ENCODE data around the gene NBPF3. TPM values are rescaled to one million over a fixed set of nuclear protein-coding genes. Genes with fewer than 3 reads are reported as not detected.

NBPF3 gene
- total RNA-seq, 1 donor from 2014 or later, result 22.0 TPM

- Histone ChIP-seq H4K20me1 (ENCODE audit: low read depth) (no peaks in the 10 kb centered on the region), H3K79me2 (ENCODE audit: low read depth) (no peaks in the 10 kb centered on the region), H3K4me2 (no peak overlapping the region), H3K9me3 (ENCODE audit: low read depth) (no peaks in the 10 kb centered on the region), H3K27me3 (peaks cover 20% of the 10 kb centered on the region), H3K9ac (no peak overlapping the region), H3K27ac (no peak overlapping the region), H2AFZ (replicated peaks) (no peak overlapping the region), H3K4me3 (no peak overlapping the region), H3K36me3 (no peaks in the 10 kb centered on the region), H3K4me1 (peaks cover under 1% of the 10 kb centered on the region), H3F3A (ENCODE audit: low read depth) (peaks cover under 1% of the 10 kb centered on the region)
- Mint-ChIP-seq H3K9me3 (peaks cover 2% of the 10 kb centered on the region), H3K27ac (no peak overlapping the region), H3K27me3 (ENCODE audit: insufficient read depth, low read depth) (peaks cover 4% of the 10 kb centered on the region), H3K4me3 (no peak overlapping the region), H3K36me3 (no peaks in the 10 kb centered on the region), H3K4me1 (peaks cover 10% of the 10 kb centered on the region)
- no peak for DNase-seq (ENCODE audit: low spot score)
- TF ChIP-seq EZH2 (IDR thresholded peaks at IDR 0.05), result no peak
These were observed 5.5 kb upstream of the NBPF3 start for GRCh38 chr1:21434394-21434793.

DNA sequence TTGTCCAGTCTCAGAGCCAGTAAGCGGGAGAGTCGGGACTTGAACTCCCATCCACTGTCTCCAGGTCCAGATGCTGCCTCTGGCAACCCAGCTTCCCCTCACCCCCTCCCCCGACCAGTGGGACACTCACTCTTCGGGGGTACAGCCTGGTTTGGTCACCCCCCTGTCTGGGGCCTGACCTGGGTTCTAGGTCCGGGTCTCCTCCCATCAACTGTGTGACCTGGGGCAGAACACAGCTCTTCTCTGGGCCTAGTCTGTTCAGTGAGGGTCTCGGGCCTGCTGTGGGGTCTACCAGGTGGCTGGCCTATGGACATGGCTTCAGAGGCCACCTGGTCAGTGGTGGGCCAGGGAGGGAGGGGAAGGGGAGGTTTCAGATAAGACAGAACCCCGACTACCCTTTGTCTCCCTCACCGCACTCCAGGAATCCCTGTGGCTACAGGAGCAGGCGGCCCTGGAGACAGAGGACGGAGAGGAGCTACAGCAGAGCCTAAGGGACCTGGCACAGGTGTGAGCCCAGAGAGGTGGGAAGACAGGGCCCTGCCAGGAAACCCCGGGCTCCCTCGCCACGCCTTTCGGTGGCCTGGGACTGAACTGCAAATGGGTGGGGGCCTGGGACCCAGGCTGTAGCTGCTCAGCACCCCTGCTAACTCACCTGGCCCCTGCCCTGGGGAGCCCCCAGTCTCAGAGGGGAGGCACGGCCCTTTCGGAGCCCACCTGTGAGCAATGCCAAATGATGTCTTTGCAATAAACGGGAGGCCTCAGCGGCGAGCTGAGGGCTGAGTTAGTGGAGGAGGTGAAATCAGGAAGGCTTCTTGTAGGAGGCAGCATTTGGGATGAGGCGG, 4.1 kb upstream of the NBPF3 start:
- H3K36me3 ChIP-seq, result no peaks in the 10 kb centered on the region

DNA sequence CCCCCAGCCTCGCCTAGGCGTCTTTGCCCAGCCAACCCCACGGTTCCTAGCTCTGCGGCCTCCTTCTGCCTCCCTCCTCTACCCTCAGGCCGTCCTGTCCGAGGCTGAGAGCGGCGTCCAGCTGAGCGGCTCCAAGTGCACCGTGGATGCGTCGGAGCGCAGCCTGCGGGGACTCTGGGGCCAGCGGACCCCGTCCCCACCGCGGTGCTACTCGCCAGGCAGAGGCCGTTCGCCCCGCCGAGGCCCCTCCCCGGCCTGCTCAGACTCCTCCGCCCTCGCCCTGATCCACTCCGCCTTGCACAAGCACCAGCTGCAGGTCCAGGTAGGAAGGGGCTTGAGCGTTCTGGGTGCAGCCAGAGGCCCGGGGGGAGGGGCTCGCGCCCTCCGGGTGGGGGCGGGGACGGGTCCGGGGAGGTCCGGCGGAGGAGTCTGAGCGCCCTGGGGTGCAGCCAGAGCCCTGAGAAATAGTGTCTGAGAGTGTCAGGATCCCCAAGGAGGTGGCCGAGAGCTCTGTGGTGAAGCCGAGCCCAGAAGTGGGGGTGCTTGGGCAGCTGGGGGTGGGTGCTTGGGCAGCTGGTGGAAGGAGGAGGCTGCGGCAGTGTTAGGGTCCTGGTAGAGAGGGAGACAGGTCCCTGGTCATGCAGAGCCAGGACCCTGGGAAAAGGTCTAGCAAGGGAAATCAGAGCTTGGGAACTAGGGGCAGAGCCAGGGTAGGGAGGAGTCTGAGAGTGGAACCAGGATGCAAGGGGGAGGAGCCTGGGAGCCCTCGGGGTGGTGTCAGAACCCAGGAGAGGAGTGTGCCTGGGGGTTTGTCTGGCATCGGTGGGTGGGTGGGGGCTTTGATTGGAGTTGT, 3.2 kb upstream of the NBPF3 start:
- peak overlapping the region; percentile 78 for H3K4me2 ChIP-seq
- Mint-ChIP-seq H3K9me3 (peaks cover 2% of the 10 kb centered on the region), H3K27me3 (ENCODE audit: insufficient read depth, low read depth) (peaks cover 5% of the 10 kb centered on the region), H3K36me3 (no peaks in the 10 kb centered on the region), H3K4me1 (peaks cover 18% of the 10 kb centered on the region), H3K27ac (no peak overlapping the region), H3K4me3 (peak overlapping the region; percentile 78)
- DNase-seq (ENCODE audit: low spot score), result peak; percentile 62
- TF ChIP-seq EZH2phosphoT487 (IDR thresholded peaks at IDR 0.05), result no peak
- TF ChIP-seq EZH2 (IDR thresholded peaks at IDR 0.05), result no peak
- no peak for TF ChIP-seq CTCF (IDR thresholded peaks at IDR 0.05)
- H3K9ac ChIP-seq, result no peak overlapping the region
- peak overlapping the region; percentile 85 for H2AFZ ChIP-seq (replicated peaks)
- H3F3A ChIP-seq (ENCODE audit: low read depth), result peaks cover 4% of the 10 kb centered on the region
- peaks cover 10% of the 10 kb centered on the region for H3K79me2 ChIP-seq (ENCODE audit: low read depth)
- peaks cover 3% of the 10 kb centered on the region for H4K20me1 ChIP-seq (ENCODE audit: low read depth)
- H3K9me3 ChIP-seq (ENCODE audit: low read depth), result no peaks in the 10 kb centered on the region
- H3K27ac ChIP-seq, result no peak overlapping the region
- H3K36me3 ChIP-seq, result no peaks in the 10 kb centered on the region
- peaks cover 29% of the 10 kb centered on the region for H3K27me3 ChIP-seq
- H3K4me3 ChIP-seq, result peak overlapping the region; percentile 42
- H3K4me1 ChIP-seq, result peaks cover 5% of the 10 kb centered on the region

More for the DNA sequence above, 4.1 kb upstream of the NBPF3 start:
- H3K79me2 ChIP-seq (ENCODE audit: low read depth), result peaks cover 3% of the 10 kb centered on the region
- peak overlapping the region; percentile 85 for H2AFZ ChIP-seq (replicated peaks)
- H3K4me1 Mint-ChIP-seq, result peaks cover 15% of the 10 kb centered on the region
- H3K36me3 Mint-ChIP-seq, result no peaks in the 10 kb centered on the region
- H4K20me1 ChIP-seq (ENCODE audit: low read depth), result peaks cover 2% of the 10 kb centered on the region
- peaks cover 21% of the 10 kb centered on the region for H3K27me3 ChIP-seq
- TF ChIP-seq EZH2 (IDR thresholded peaks at IDR 0.05) (no peak), CTCF (IDR thresholded peaks at IDR 0.05) (no peak)
- H3K4me2 ChIP-seq, result peak overlapping the region; percentile 78
- H3K27me3 Mint-ChIP-seq (ENCODE audit: insufficient read depth, low read depth), result peaks cover 4% of the 10 kb centered on the region
- no peak overlapping the region for H3K27ac Mint-ChIP-seq
- H3K27ac ChIP-seq, result no peak overlapping the region
- H3K4me1 ChIP-seq, result peaks cover 4% of the 10 kb centered on the region
- H3F3A ChIP-seq (ENCODE audit: low read depth), result peaks cover 4% of the 10 kb centered on the region
- H3K4me3 Mint-ChIP-seq, result no peak overlapping the region
- no peak for DNase-seq (ENCODE audit: low spot score)
- H3K4me3 ChIP-seq, result peak overlapping the region; percentile 42
- peaks cover 2% of the 10 kb centered on the region for H3K9me3 Mint-ChIP-seq
- no peak overlapping the region for H3K9ac ChIP-seq
- H3K9me3 ChIP-seq (ENCODE audit: low read depth), result no peaks in the 10 kb centered on the region

Measured in neural progenitor cell (in vitro differentiated cells).